HEK293 (cell line): Measurements from ENCODE around the gene BAG5.

Source experiments
- EGR2 ChIP-seq: fragments of 450-650 bp; formaldehyde crosslinking; IDR thresholded peaks from 2 replicates; pipeline ENCODE4 v1.5.1; 2016; ENCODE audit warnings: low read depth, missing biosample characterization, missing genetic modification characterization
- HOXA7 ChIP-seq: sonication (generic); formaldehyde crosslinking; IDR thresholded peaks from 2 replicates; pipeline ENCODE4 v1.8.1; 2022; ENCODE audit warnings: missing genetic modification reagents, borderline replicate concordance
- IKZF3 ChIP-seq: fragments of 450-650 bp; IDR thresholded peaks from 2 replicates; pipeline ENCODE4 v1.5.0; 2018; ENCODE audit warnings: missing biosample characterization, mild to moderate bottlenecking, missing genetic modification characterization, moderate library complexity
- KLF10 ChIP-seq: fragments of 450-650 bp; IDR thresholded peaks from 2 replicates; pipeline ENCODE4 v1.5.1; 2018; ENCODE audit warnings: missing biosample characterization, mild to moderate bottlenecking, missing genetic modification characterization
- KLF16 ChIP-seq: fragments of 450-650 bp; formaldehyde crosslinking; IDR thresholded peaks from 2 replicates; pipeline ENCODE4 v1.5.1; 2017; ENCODE audit warnings: missing biosample characterization, missing genetic modification characterization
- YY2 ChIP-seq: fragments of 450-650 bp; formaldehyde crosslinking; IDR thresholded peaks from 2 replicates; pipeline ENCODE4 v1.5.1; 2016; ENCODE audit warnings: missing biosample characterization, missing genetic modification characterization
- ZNF169 ChIP-seq: fragments of 450-650 bp; formaldehyde crosslinking; IDR thresholded peaks from 2 replicates; pipeline ENCODE4 v1.5.1; 2016; ENCODE audit warnings: missing biosample characterization, missing genetic modification characterization
- ZNF184 ChIP-seq: fragments of 450-650 bp; IDR thresholded peaks from 2 replicates; pipeline ENCODE4 v1.5.1; 2018; ENCODE audit warnings: missing biosample characterization, mild to moderate bottlenecking, missing genetic modification characterization
- ZNF280D ChIP-seq: fragments of 450-650 bp; formaldehyde crosslinking; IDR thresholded peaks from 2 replicates; pipeline ENCODE4 v1.5.1; 2016; ENCODE audit warnings: missing biosample characterization, missing genetic modification characterization
- ZNF292 ChIP-seq: fragments of 450-650 bp; formaldehyde crosslinking; IDR thresholded peaks from 2 replicates; pipeline ENCODE4 v1.5.1; 2016; ENCODE audit warnings: low read depth, missing biosample characterization, missing genetic modification characterization, borderline replicate concordance
- ZNF473 ChIP-seq: fragments of 450-650 bp; formaldehyde crosslinking; IDR thresholded peaks from 2 replicates; pipeline ENCODE4 v1.5.1; 2017; ENCODE audit warnings: missing biosample characterization, missing genetic modification characterization
- ZNF555 ChIP-seq: fragments of 450-650 bp; formaldehyde crosslinking; conservative IDR thresholded peaks from 2 replicates; pipeline ENCODE4 v1.5.1; 2017; ENCODE audit warnings: missing biosample characterization, mild to moderate bottlenecking, missing genetic modification characterization, inconsistent platforms
- ZNF621 ChIP-seq: fragments of 450-650 bp; formaldehyde crosslinking; IDR thresholded peaks from 2 replicates; pipeline ENCODE4 v1.5.1; 2017; ENCODE audit warnings: missing biosample characterization, missing genetic modification characterization
- TF ChIP-seq, protein P1 (sequence below): fragments of 450-650 bp; formaldehyde crosslinking; IDR thresholded peaks from 2 replicates; pipeline ENCODE4 v1.5.1; 2016; ENCODE audit warnings: missing biosample characterization, missing genetic modification characterization
- TF ChIP-seq, protein P2 (sequence below): fragments of 450-650 bp; formaldehyde crosslinking; IDR thresholded peaks from 2 replicates; pipeline ENCODE4 v1.5.1; 2017; ENCODE audit warnings: missing biosample characterization, missing genetic modification characterization
- TF ChIP-seq, protein P3 (sequence below): fragments of 450-650 bp; formaldehyde crosslinking; IDR thresholded peaks from 2 replicates; pipeline ENCODE4 v1.5.1; 2016; ENCODE audit warnings: missing biosample characterization, missing genetic modification characterization, borderline replicate concordance
- TF ChIP-seq, protein P4 (sequence below): fragments of 450-650 bp; formaldehyde crosslinking; IDR thresholded peaks from 2 replicates; pipeline ENCODE4 v1.5.0; 2017; ENCODE audit warnings: missing biosample characterization, missing genetic modification characterization, borderline replicate concordance
- TF ChIP-seq, protein P5 (sequence below): fragments of 450-650 bp; formaldehyde crosslinking; conservative IDR thresholded peaks from 2 replicates; pipeline ENCODE4 v1.5.1; 2016; ENCODE audit warnings: low read depth, missing biosample characterization, missing genetic modification characterization
- TF ChIP-seq, protein P6 (sequence below): fragments of 450-650 bp; formaldehyde crosslinking; IDR thresholded peaks from 2 replicates; pipeline ENCODE4 v1.5.1; 2016; ENCODE audit warnings: missing biosample characterization, missing genetic modification characterization

Gene BAG5

DNA sequence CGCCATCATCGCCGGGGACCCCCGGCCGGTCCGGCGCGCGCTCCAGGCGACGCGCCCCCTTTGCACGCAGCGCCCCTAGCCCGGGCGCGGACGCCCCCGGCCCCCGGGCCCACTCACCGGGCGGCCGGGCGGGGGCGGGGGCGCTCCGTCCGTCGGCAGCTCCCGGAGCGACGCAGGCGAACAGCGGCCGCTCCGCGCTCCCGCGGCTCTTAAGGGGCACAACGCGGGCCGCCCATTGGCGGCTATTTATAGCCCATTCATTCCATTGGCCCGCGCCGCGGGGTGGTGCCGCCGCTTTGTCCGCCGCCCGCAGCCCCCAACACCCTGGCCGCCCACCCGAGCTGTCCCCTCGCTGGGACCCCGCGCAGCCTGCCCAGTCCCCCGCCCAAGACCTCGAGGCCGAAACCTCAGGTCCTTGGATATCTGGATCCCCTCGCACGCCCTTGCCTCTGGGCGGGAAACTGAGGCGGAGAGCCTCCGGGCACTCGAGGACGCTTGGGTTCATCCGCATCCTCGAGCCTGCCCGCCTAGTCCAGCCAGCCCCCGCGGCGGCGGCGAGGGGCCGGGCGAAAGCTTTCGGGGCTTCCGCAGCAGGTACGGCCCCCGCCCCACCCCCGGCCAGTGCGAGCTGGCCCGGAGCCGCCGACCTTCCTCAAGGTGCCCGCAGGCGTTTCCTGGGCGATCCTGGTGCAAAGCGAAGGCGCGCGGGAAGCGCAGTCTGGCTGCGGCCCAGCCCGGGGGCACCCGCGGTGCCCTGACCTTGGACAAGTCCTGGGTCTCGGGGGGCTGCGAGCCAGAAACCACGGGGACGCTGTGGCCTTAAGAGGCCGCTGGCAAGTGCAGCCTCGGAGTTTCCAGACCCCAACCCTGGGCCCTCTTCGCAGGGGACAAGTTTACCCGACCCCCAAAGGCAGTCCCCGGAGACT is 39.5 kb downstream of the BAG5 start, which contains the start of gene CKB (continued):
- TF ChIP-seq ZNF280D (tag by site-specific recombination), result no peak
- TF ChIP-seq EGR2 (tag by site-specific recombination), result peak; percentile 66
- TF ChIP-seq, protein P1, sequence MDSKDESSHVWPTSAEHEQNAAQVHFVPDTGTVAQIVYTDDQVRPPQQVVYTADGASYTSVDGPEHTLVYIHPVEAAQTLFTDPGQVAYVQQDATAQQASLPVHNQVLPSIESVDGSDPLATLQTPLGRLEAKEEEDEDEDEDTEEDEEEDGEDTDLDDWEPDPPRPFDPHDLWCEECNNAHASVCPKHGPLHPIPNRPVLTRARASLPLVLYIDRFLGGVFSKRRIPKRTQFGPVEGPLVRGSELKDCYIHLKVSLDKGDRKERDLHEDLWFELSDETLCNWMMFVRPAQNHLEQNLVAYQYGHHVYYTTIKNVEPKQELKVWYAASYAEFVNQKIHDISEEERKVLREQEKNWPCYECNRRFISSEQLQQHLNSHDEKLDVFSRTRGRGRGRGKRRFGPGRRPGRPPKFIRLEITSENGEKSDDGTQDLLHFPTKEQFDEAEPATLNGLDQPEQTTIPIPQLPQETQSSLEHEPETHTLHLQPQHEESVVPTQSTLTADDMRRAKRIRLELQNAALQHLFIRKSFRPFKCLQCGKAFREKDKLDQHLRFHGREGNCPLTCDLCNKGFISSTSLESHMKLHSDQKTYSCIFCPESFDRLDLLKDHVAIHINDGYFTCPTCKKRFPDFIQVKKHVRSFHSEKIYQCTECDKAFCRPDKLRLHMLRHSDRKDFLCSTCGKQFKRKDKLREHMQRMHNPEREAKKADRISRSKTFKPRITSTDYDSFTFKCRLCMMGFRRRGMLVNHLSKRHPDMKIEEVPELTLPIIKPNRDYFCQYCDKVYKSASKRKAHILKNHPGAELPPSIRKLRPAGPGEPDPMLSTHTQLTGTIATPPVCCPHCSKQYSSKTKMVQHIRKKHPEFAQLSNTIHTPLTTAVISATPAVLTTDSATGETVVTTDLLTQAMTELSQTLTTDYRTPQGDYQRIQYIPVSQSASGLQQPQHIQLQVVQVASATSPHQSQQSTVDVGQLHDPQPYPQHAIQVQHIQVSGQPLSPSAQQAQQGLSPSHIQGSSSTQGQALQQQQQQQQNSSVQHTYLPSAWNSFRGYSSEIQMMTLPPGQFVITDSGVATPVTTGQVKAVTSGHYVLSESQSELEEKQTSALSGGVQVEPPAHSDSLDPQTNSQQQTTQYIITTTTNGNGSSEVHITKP, result 0 out of 2 replicates have a peak, but pooled peaks have one; percentile 37
- TF ChIP-seq ZNF555 (tag by site-specific recombination), result no peak
- TF ChIP-seq, protein P2, sequence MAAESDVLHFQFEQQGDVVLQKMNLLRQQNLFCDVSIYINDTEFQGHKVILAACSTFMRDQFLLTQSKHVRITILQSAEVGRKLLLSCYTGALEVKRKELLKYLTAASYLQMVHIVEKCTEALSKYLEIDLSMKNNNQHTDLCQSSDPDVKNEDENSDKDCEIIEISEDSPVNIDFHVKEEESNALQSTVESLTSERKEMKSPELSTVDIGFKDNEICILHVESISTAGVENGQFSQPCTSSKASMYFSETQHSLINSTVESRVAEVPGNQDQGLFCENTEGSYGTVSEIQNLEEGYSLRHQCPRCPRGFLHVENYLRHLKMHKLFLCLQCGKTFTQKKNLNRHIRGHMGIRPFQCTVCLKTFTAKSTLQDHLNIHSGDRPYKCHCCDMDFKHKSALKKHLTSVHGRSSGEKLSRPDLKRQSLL (tag by site-specific recombination), result no peak
- no peak; the same call in 1 of the 2 replicates for TF ChIP-seq KLF10 (tag by site-specific recombination)
- no peak for TF ChIP-seq ZNF292 (tag by site-specific recombination)
- TF ChIP-seq, protein P3, sequence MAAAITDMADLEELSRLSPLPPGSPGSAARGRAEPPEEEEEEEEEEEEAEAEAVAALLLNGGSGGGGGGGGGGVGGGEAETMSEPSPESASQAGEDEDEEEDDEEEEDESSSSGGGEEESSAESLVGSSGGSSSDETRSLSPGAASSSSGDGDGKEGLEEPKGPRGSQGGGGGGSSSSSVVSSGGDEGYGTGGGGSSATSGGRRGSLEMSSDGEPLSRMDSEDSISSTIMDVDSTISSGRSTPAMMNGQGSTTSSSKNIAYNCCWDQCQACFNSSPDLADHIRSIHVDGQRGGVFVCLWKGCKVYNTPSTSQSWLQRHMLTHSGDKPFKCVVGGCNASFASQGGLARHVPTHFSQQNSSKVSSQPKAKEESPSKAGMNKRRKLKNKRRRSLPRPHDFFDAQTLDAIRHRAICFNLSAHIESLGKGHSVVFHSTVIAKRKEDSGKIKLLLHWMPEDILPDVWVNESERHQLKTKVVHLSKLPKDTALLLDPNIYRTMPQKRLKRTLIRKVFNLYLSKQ, result no peak
- no peak for TF ChIP-seq ZNF169 (tag by site-specific recombination)
- TF ChIP-seq YY2 (tag by site-specific recombination), result no peak
- TF ChIP-seq, protein P4, sequence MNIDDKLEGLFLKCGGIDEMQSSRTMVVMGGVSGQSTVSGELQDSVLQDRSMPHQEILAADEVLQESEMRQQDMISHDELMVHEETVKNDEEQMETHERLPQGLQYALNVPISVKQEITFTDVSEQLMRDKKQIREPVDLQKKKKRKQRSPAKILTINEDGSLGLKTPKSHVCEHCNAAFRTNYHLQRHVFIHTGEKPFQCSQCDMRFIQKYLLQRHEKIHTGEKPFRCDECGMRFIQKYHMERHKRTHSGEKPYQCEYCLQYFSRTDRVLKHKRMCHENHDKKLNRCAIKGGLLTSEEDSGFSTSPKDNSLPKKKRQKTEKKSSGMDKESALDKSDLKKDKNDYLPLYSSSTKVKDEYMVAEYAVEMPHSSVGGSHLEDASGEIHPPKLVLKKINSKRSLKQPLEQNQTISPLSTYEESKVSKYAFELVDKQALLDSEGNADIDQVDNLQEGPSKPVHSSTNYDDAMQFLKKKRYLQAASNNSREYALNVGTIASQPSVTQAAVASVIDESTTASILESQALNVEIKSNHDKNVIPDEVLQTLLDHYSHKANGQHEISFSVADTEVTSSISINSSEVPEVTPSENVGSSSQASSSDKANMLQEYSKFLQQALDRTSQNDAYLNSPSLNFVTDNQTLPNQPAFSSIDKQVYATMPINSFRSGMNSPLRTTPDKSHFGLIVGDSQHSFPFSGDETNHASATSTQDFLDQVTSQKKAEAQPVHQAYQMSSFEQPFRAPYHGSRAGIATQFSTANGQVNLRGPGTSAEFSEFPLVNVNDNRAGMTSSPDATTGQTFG (tag by site-specific recombination), result no peak
- TF ChIP-seq ZNF473 (tag by site-specific recombination), result no peak
- no peak for TF ChIP-seq ZNF184 (tag by site-specific recombination)
- TF ChIP-seq ZNF621 (tag by site-specific recombination), result no peak
- TF ChIP-seq, protein P5, sequence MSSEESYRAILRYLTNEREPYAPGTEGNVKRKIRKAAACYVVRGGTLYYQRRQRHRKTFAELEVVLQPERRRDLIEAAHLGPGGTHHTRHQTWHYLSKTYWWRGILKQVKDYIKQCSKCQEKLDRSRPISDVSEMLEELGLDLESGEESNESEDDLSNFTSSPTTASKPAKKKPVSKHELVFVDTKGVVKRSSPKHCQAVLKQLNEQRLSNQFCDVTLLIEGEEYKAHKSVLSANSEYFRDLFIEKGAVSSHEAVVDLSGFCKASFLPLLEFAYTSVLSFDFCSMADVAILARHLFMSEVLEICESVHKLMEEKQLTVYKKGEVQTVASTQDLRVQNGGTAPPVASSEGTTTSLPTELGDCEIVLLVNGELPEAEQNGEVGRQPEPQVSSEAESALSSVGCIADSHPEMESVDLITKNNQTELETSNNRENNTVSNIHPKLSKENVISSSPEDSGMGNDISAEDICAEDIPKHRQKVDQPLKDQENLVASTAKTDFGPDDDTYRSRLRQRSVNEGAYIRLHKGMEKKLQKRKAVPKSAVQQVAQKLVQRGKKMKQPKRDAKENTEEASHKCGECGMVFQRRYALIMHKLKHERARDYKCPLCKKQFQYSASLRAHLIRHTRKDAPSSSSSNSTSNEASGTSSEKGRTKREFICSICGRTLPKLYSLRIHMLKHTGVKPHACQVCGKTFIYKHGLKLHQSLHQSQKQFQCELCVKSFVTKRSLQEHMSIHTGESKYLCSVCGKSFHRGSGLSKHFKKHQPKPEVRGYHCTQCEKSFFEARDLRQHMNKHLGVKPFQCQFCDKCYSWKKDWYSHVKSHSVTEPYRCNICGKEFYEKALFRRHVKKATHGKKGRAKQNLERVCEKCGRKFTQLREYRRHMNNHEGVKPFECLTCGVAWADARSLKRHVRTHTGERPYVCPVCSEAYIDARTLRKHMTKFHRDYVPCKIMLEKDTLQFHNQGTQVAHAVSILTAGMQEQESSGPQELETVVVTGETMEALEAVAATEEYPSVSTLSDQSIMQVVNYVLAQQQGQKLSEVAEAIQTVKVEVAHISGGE (tag by site-specific recombination), result peak; percentile 55
- TF ChIP-seq HOXA7 (CRISPR knock-in tag), result no peak
- TF ChIP-seq IKZF3 (tag by site-specific recombination), result no peak
- TF ChIP-seq KLF16 (tag by site-specific recombination), result 0 out of 2 replicates have a peak, but pooled peaks have one; percentile 25
- TF ChIP-seq, protein P6, sequence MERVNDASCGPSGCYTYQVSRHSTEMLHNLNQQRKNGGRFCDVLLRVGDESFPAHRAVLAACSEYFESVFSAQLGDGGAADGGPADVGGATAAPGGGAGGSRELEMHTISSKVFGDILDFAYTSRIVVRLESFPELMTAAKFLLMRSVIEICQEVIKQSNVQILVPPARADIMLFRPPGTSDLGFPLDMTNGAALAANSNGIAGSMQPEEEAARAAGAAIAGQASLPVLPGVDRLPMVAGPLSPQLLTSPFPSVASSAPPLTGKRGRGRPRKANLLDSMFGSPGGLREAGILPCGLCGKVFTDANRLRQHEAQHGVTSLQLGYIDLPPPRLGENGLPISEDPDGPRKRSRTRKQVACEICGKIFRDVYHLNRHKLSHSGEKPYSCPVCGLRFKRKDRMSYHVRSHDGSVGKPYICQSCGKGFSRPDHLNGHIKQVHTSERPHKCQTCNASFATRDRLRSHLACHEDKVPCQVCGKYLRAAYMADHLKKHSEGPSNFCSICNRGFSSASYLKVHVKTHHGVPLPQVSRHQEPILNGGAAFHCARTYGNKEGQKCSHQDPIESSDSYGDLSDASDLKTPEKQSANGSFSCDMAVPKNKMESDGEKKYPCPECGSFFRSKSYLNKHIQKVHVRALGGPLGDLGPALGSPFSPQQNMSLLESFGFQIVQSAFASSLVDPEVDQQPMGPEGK (tag by site-specific recombination), result peak; percentile 96
